ENCODE data around the gene INO80D.

- TF ChIP-seq CTCF (IDR thresholded peaks at IDR 0.05; ENCODE audit: insufficient read depth, low read depth, low read length) (no peak), EZH2 (IDR thresholded peaks at IDR 0.05; ENCODE audit: insufficient read depth, low read length) (no peak)
Measured at GRCh38 chr2:205982776-205983327, 103.1 kb downstream of the INO80D start.

Measured in astrocyte (in vitro differentiated cells and primary cell).